GM12878 (cell line): ENCODE data around the gene PDE8B. TPM values are rescaled to one million over a fixed set of nuclear protein-coding genes. Genes with fewer than 3 reads are reported as not detected.

Experiments
- ATAC-seq: fragments of 200-7000 bp; cut with Tn5 transposase; 3 replicates; pipeline ENCODE4 v1.9.1; 2020; ENCODE audit warnings: mild to moderate bottlenecking, moderate library complexity
- BruUV-seq: library from RNA; stranded (reverse); fragments of 400-500 nt; replicated peaks from 2 replicates; lab custom pipeline; 2021; lab: Mats Ljungman, UMichigan
- CTCF ChIA-PET: fragments of 300-600 bp; sonication (Branson Sonifier 250); formaldehyde crosslinking; extraction: SDS; loops from one replicate; lab custom pipeline; 2021; ENCODE audit warnings: inconsistent platforms; lab: Yijun Ruan, JAX
- POLR2A ChIA-PET: fragments of 350-600 bp; formaldehyde crosslinking; extraction: SDS; loops from one replicate; lab custom pipeline; 2021; ENCODE audit warnings: inconsistent platforms; lab: Charles Lee
- RAD21 ChIA-PET: fragments of 300-600 bp; sonication (Branson Sonifier 250); formaldehyde crosslinking; loops from one replicate; lab custom pipeline; 2023; ENCODE audit warnings: antibody characterized with exemption; ENCODE audit not compliant: unreplicated experiment; lab: Charles Lee
- SMC1A ChIA-PET: fragments of 300-600 bp; sonication (Branson Sonifier 250); formaldehyde crosslinking; loops from one replicate; lab custom pipeline; 2023; ENCODE audit not compliant: unreplicated experiment, uncharacterized antibody; lab: Charles Lee
- DNase-seq: peaks from one replicate; pipeline ENCODE4 v3.0.0-alpha.2; 2011; ENCODE audit warnings: low read depth, low spot score
- FAIRE-seq: peaks from 3 replicates; lab custom pipeline; 2011; peaks lifted over from hg19 to GRCh38; lab: Jason Lieb, UNC
- H2AFZ ChIP-seq: 2 replicates; pipeline ENCODE4 v1.6.0; 2011; ENCODE audit warnings: low read depth, low read length, control low read depth; ENCODE audit not compliant: control insufficient read depth
- H3K27ac ChIP-seq: 2 replicates; pipeline ENCODE4 v1.5.1; 2011; ENCODE audit warnings: control low read depth; ENCODE audit not compliant: control insufficient read depth, insufficient read depth
- H3K27me3 ChIP-seq, 2 experiments: replicated peaks in 1 of 2; 2 replicates each; pipeline versions ENCODE4 v1.6.0 to v1.6.1; 2011; ENCODE audit warnings: low read length in 1 of 2; ENCODE audit not compliant: control insufficient read depth in 2 of 2, insufficient read depth in 2 of 2
- H3K36me3 ChIP-seq, 2 experiments: 2 replicates each; pipeline ENCODE4 v1.5.1; 2011; ENCODE audit warnings: low read length in 1 of 2; ENCODE audit not compliant: control insufficient read depth in 2 of 2, insufficient read depth in 2 of 2
- H3K4me1 ChIP-seq: 2 replicates; pipeline ENCODE4 v1.6.1; 2011; ENCODE audit warnings: mild to moderate bottlenecking, low read length, moderate library complexity, mixed read lengths; ENCODE audit not compliant: control insufficient read depth, insufficient read depth
- H3K4me2 ChIP-seq: 2 replicates; pipeline ENCODE4 v1.6.0; 2011; ENCODE audit warnings: control low read depth; ENCODE audit not compliant: control insufficient read depth, insufficient read depth
- H3K4me3 ChIP-seq: fragments of 200-600 bp; sonication (generic); 2 replicates; pipeline ENCODE4 v1.5.1; 2016
- H3K79me2 ChIP-seq: 2 replicates; pipeline ENCODE4 v1.6.0; 2011; ENCODE audit warnings: low read length; ENCODE audit not compliant: control insufficient read depth, insufficient read depth
- H3K9ac ChIP-seq: 2 replicates; pipeline ENCODE4 v1.8.0; 2011; ENCODE audit warnings: low read length, control low read depth, mixed read lengths; ENCODE audit not compliant: control insufficient read depth, insufficient read depth
- H3K9me3 ChIP-seq: replicated peaks from 3 replicates; pipeline ENCODE4 v1.5.1; 2011; ENCODE audit warnings: mild to moderate bottlenecking, low read length; ENCODE audit not compliant: control insufficient read depth, insufficient read depth
- H4K20me1 ChIP-seq: 2 replicates; pipeline ENCODE4 v1.6.0; 2011; ENCODE audit not compliant: control insufficient read depth, insufficient read depth
- BMI1 ChIP-seq: fragments of 450-650 bp; IDR thresholded peaks from 2 replicates; pipeline ENCODE4 v1.6.1; 2016; ENCODE audit warnings: mild to moderate bottlenecking, moderate library complexity, borderline replicate concordance
- CTCF ChIP-seq, 3 experiments: IDR thresholded peaks in 2 of 3; conservative IDR thresholded peaks in 1 of 3; 2 replicates each; pipeline ENCODE4 v1.5.1; 2011; ENCODE audit warnings: low read depth in 3 of 3, low read length in 3 of 3, mild to moderate bottlenecking in 3 of 3, control low read depth in 2 of 3, moderate library complexity in 2 of 3, inconsistent platforms in 1 of 3, mixed read lengths in 1 of 3; ENCODE audit not compliant: control insufficient read depth in 2 of 3, insufficient read depth in 1 of 3; ENCODE audit errors: extremely low read depth in 1 of 3
- MYB ChIP-seq: fragments of 150-350 bp; IDR thresholded peaks from 2 replicates; pipeline ENCODE4 v1.6.1; 2014; ENCODE audit warnings: mild to moderate bottlenecking, low read depth, low read length, borderline replicate concordance
- RAD21 ChIP-seq: IDR thresholded peaks from 2 replicates; pipeline ENCODE4 v1.6.1; 2011; ENCODE audit warnings: mild to moderate bottlenecking, low read depth, low read length, moderate library complexity; ENCODE audit not compliant: insufficient read depth
- SMC3 ChIP-seq: IDR thresholded peaks from 2 replicates; pipeline ENCODE4 v1.6.1; 2011; ENCODE audit warnings: low read length, improper control_type of control experiment, borderline replicate concordance
- SPI1 ChIP-seq: IDR thresholded peaks from 2 replicates; pipeline ENCODE4 v1.6.1; 2011; ENCODE audit warnings: low read depth, mild to moderate bottlenecking, low read length, moderate library complexity, borderline replicate concordance; ENCODE audit not compliant: insufficient read depth
- SRF ChIP-seq, 2 experiments: IDR thresholded peaks; 2 replicates each; pipeline ENCODE4 v1.6.1; 2011; ENCODE audit warnings: low read depth in 2 of 2, low read length in 2 of 2, mild to moderate bottlenecking in 1 of 2, moderate library complexity in 1 of 2
- YY1 ChIP-seq: IDR thresholded peaks from 2 replicates; pipeline ENCODE4 v1.6.1; 2011; ENCODE audit warnings: low read depth, mild to moderate bottlenecking, low read length
- WGBS: methylation state at CpG from one replicate; pipeline ENCODE4 v1.1.6; 2016; ENCODE audit warnings: low lambda C conversion rate; ENCODE audit not compliant: insufficient replicate concordance, insufficient coverage; ENCODE audit errors: missing lambda C conversion rate; 5-methylcytosine and 5-hydroxymethylcytosine counted together
- in situ Hi-C: fragments of 300-500 bp; cut with MboI; formaldehyde crosslinking; loops from 9 replicates; pipeline ENCODE4 v1.14.3; 2018; ENCODE audit warnings: mixed read lengths
- intact Hi-C: fragments of 100-400 bp; cut with micrococcal nuclease; formaldehyde crosslinking; loops from one replicate; pipeline ENCODE4 v1.14.2; 2022; ENCODE audit not compliant: unreplicated experiment
- polyA plus RNA-seq, 11 experiments: library from polyadenylated mRNA; depleted of rRNA in 4 of 11; unstranded in 6 of 11; stranded (reverse) in 5 of 11; fragments of >200 nt; fragmentation: Nextera tagmentation in 4 of 11; fragmentation: Illumina TruSeq in 1 of 11; extraction: Ambion mirVana in 4 of 11; extraction: Trizol in 1 of 11; gene quantifications; 1 replicate in 1 of 11; 2 replicates in 10 of 11; pipeline versions ENCODE4 v1.2.1 to v1.2.3, GENCODE V29; 2011 to 2016; ENCODE audit warnings: inconsistent platforms in 2 of 11, missing spikeins in 2 of 11, low read depth in 1 of 11
- total RNA-seq, 4 experiments: library from RNA; depleted of rRNA in 3 of 4; stranded (reverse); fragments of >200 nt in 3 of 4; fragmentation: Illumina TruSeq in 1 of 4; extraction: Trizol in 1 of 4; gene quantifications; 2 replicates each; pipeline versions ENCODE4 v1.2.1 to v1.2.3, GENCODE V29; 2013 to 2021

The PDE8B gene
- total and polyA plus RNA-seq, 10 of the 15 experiments (the other 5 are each of a cell fraction or from before 2014, with no cell fraction given), result 0.03 to 0.44 (median 0.20) TPM; not detected in 3

DNA sequence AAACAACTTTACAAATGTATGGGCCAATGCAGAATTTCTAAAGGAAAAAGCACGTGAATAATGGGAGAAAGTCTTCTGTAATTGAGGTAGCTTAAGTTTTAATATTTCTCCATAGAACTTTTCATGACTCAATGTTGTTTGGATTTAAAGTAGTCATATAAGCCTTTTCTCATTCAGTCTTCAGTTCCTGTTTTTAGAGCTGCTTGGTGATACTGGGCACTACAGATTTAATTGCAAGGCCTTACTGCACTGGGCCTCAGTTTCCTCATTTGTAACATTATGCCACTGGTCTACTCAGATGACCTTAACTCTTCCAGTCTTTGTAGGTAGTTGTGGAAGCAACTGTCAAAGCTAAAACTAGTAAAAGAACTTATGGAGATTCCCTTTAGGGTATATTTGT is 221.2 kb downstream of the PDE8B start:
- ChIA-PET POLR2A (no interaction called here), CTCF (interaction anchor here (0.6 to 1.1 kb wide), 3 partner anchors 12 to 293 kb away, joined by 3 read pairs; no protein-coding TSS in a partner anchor), RAD21 (interaction anchor here (0.9 to 1.1 kb wide), 2 partner anchors 36 to 103 kb away, joined by 3 read pairs; no protein-coding TSS in a partner anchor), SMC1A (interaction anchor here (1.0 to 1.6 kb wide), 3 partner anchors 12 to 48 kb away, joined by 3 to 5 read pairs (median 5); no protein-coding TSS in a partner anchor)
- Histone ChIP-seq H2AFZ (no peak overlapping the region), H3K4me3 (no peak overlapping the region), H3K27ac (no peak overlapping the region), H3K79me2 (no peaks in the 10 kb centered on the region), H3K9ac (no peak overlapping the region), H3K9me3 (no peaks in the 10 kb centered on the region), H3K4me1 (no peaks in the 10 kb centered on the region), H4K20me1 (no peaks in the 10 kb centered on the region), H3K36me3 (peaks cover 2 to 17% of the 10 kb centered on the region in 2 experiments; a peak in 3 of 4 replicates), H3K4me2 (no peak overlapping the region), H3K27me3 (no peaks in the 10 kb centered on the region)
- DNase-seq, result no peak
- intact Hi-C loops (loop anchor here (10.0 kb wide), 1 partner anchor 567 kb away; no protein-coding TSS in a partner anchor), in situ Hi-C loops (no loop called here)
- peak; percentile 33; the same call in 1 of the 3 replicates for ATAC-seq
- 60% methylated on average over 1 of the region's 1 CpG for WGBS
- FAIRE-seq, result no peak
- TF ChIP-seq SPI1 (peak; percentile 69; the same call in 1 of the 2 replicates), BMI1 (no peak)
- no TSS peak for BruUV-seq

DNA sequence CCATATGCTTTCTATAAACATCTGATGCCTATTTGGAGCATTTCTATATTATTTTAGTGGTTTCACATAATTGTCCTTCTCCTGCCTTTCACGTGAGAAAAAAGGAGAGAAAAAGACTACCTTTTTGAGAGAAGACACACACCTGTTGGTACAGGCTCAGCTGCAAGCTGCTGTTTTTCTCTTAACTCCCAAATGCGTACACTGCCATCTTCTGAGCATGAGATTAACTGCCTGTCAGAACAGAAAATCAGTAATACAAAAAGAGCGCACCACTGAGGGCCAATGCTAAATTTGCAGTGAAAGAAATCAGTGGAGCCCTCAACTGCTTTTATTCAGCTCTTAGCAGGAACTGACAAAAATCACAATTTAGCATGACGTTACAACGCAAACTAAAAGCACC is 226.7 kb downstream of the PDE8B start:
- Histone ChIP-seq H3K4me1 (no peaks in the 10 kb centered on the region), H2AFZ (no peak overlapping the region)
- ChIA-PET POLR2A (no interaction called here), SMC1A (interaction anchor here (0.7 to 3.1 kb wide), 14 partner anchors 10 to 723 kb away, joined by 3 to 21 read pairs (median 4); partner anchors contain the start of gene WDR41)
- in situ Hi-C loops, result no loop called here
- TF ChIP-seq RAD21, result peak; percentile 63
- peak; percentile 51; the same call in 1 of the 2 replicates for TF ChIP-seq SMC3
- TF ChIP-seq YY1, result no peak
- no peak for TF ChIP-seq SRF (IDR thresholded peaks at IDR 0.05; ENCODE audit: low read depth in 2 of 2, low read length in 2 of 2)
- peak in 2 of 3 experiments; percentile 15 to 51; a peak in 2 of 6 replicates for TF ChIP-seq CTCF (IDR thresholded peaks at IDR 0.05 in 2 of 3, conservative IDR thresholded peaks at IDR 0.05 in 1 of 3; ENCODE audit: control insufficient read depth in 2 of 3, extremely low read depth in 1 of 3, insufficient read depth in 1 of 3, low read depth in 3 of 3, low read length in 3 of 3)
- no peak for TF ChIP-seq MYB
- TF ChIP-seq, all 136 proteins: peak for 3
- intact Hi-C loops, result loop anchor here (10.0 kb wide), 1 partner anchor 572 kb away; no protein-coding TSS in a partner anchor
- Histone ChIP-seq H3K27ac (no peak overlapping the region), H3K4me2 (no peak overlapping the region), H3K36me3 (peaks cover 1 to 12% of the 10 kb centered on the region in 2 experiments; a peak in 3 of 4 replicates), H3K27me3 (no peaks in the 10 kb centered on the region), H3K9me3 (no peaks in the 10 kb centered on the region), H3K4me3 (no peak overlapping the region), H4K20me1 (no peaks in the 10 kb centered on the region), H3K9ac (no peak overlapping the region), H3K79me2 (no peaks in the 10 kb centered on the region)
- WGBS, result 74% methylated on average over 5 of the region's 5 CpGs
- DNase-seq (no peak), FAIRE-seq (no peak), ATAC-seq (0 out of 3 replicates have a peak, but pooled peaks have one; percentile 40)
- ChIA-PET RAD21 (interaction anchor here (0.8 to 2.4 kb wide), 9 partner anchors 10 to 308 kb away, joined by 3 to 9 read pairs (median 6); partner anchors contain the start of gene WDR41), CTCF (interaction anchor here (0.8 to 2.7 kb wide), 20 partner anchors 10 to 575 kb away, joined by 3 to 27 read pairs (median 4); no protein-coding TSS in a partner anchor)
- no TSS peak for BruUV-seq
